Measurements from ENCODE around the gene RALY. TPM values are rescaled to one million over a fixed set of nuclear protein-coding genes. Genes with fewer than 3 reads are reported as not detected.

The RALY gene
- total and polyA plus RNA-seq, 2 of the 4 experiments (the other 2 are of a cell fraction), result 46.2 to 115 TPM

DNA sequence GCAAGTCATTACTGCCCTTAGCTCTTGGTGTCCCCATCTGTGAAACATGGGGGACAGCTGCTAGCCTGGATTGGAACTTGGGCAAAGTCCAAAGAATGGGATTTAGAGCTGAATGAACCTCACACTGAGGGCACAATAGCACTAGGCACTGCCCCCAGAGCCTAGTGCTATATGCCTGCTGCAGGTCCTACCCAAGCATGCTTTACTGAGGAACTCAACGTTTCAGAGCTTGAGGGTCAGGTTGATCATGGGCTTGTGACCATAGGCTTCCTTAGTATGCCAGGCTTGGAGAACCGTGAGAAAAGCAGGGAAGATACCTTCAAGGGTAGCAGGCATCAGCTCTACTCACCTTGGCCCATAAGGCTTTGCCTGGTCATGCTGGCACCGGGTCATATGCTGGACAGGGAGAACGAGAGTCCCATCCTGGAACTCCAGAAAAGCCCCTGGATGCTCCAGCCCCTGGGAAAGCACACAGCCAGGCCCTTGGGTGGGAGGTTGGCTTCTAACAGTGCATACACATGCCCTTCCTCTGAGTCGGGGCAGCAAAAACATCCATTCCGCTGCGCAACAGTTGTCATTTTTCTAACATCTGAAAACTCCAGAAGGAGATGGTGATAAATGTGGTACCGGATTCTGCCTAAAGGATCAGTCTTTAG, 88.6 kb downstream of the RALY start:
- H2BK120ac ChIP-seq (ENCODE audit: low read depth, low read length), result no peak overlapping the region
- H2AFZ ChIP-seq (replicated peaks; ENCODE audit: low read length, poor library complexity), result no peak overlapping the region
- H3K23ac ChIP-seq (ENCODE audit: low read depth, low read length), result no peak overlapping the region
- TF ChIP-seq RAD21 (IDR thresholded peaks at IDR 0.05; ENCODE audit: low read length) (no peak), MAZ (IDR thresholded peaks at IDR 0.05; ENCODE audit: borderline replicate concordance, low read depth, low read length) (no peak), BHLHE40 (IDR thresholded peaks at IDR 0.05; ENCODE audit: low read depth, low read length) (no peak), RFX5 (IDR thresholded peaks at IDR 0.05; ENCODE audit: low read depth, low read length) (no peak), MXI1 (IDR thresholded peaks at IDR 0.05; ENCODE audit: borderline replicate concordance, low read depth, low read length) (no peak), CEBPB (IDR thresholded peaks at IDR 0.05; ENCODE audit: low read depth, low read length) (no peak)
- TF ChIP-seq, protein P1, sequence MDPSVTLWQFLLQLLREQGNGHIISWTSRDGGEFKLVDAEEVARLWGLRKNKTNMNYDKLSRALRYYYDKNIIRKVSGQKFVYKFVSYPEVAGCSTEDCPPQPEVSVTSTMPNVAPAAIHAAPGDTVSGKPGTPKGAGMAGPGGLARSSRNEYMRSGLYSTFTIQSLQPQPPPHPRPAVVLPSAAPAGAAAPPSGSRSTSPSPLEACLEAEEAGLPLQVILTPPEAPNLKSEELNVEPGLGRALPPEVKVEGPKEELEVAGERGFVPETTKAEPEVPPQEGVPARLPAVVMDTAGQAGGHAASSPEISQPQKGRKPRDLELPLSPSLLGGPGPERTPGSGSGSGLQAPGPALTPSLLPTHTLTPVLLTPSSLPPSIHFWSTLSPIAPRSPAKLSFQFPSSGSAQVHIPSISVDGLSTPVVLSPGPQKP (IDR thresholded peaks at IDR 0.05; ENCODE audit: borderline replicate concordance, low read depth, low read length), result no peak
- ATAC-seq (ENCODE audit: low read depth) (no peak), DNase-seq (no peak)
- 100% methylated on average over 2 of the region's 8 CpGs; no CpG with 5 or more reads in 1 of the 2 experiments for WGBS, 2 experiments (ENCODE audit: extremely low coverage in 2 of 2, insufficient read length in 1 of 2)
- H3K4me2 ChIP-seq (ENCODE audit: low read depth, low read length), result no peak overlapping the region
- no peak overlapping the region for H2BK15ac ChIP-seq (ENCODE audit: low read depth, low read length)
- in situ Hi-C loops (cut with MboI; ENCODE audit: low sequenced_read_pairs) (no loop called here), intact Hi-C loops (cut with micrococcal nuclease) (no loop called here), dilution Hi-C loops (cut with HindIII; ENCODE audit: low sequenced_read_pairs, unreplicated experiment) (no loop called here)
- no peak overlapping the region for H3K4me3 ChIP-seq (ENCODE audit: insufficient read depth, low read depth, low read length)
- H2AK5ac ChIP-seq (ENCODE audit: low read depth, low read length), result no peak overlapping the region
- peaks cover 69% of the 10 kb centered on the region for H3K36me3 ChIP-seq (ENCODE audit: control insufficient read depth, insufficient read depth, low read length)
- H3K4me1 ChIP-seq (ENCODE audit: control insufficient read depth, insufficient read depth, low read length), result no peaks in the 10 kb centered on the region
- H2AK9ac ChIP-seq (replicated peaks; ENCODE audit: low read depth, low read length, poor library complexity), result no peak overlapping the region
- no TSS peak for BruUV-seq (replicated peaks)
- no peak overlapping the region for H3K27ac ChIP-seq (ENCODE audit: insufficient read depth, low read length)
- H3K9me3 ChIP-seq (ENCODE audit: control insufficient read depth, insufficient read depth, low read length), result no peaks in the 10 kb centered on the region
- no peak overlapping the region for H2BK20ac ChIP-seq (ENCODE audit: low read depth, low read length)
- H2BK5ac ChIP-seq (ENCODE audit: low read depth, low read length, poor library complexity, severe bottlenecking), result no peak overlapping the region
- H3K9me1 ChIP-seq (ENCODE audit: insufficient read depth, low read length), result peaks cover 38% of the 10 kb centered on the region
- peaks cover 76% of the 10 kb centered on the region for H4K20me1 ChIP-seq (ENCODE audit: insufficient read depth, low read length)
- no peak overlapping the region for H3K56ac ChIP-seq (ENCODE audit: extremely low read depth, insufficient read depth, low read length)
- no peak overlapping the region for H3K18ac ChIP-seq (ENCODE audit: low read depth, low read length)
- no peak overlapping the region for H3K9ac ChIP-seq (ENCODE audit: low read depth, low read length)
- H4K5ac ChIP-seq (ENCODE audit: low read depth, low read length), result no peak overlapping the region
- H4K8ac ChIP-seq (ENCODE audit: low read depth in 2 of 2, low read length in 2 of 2), result no peak overlapping the region
- ChIA-PET POLR2A (ENCODE audit: unreplicated experiment) (interaction anchor here (0.5 kb wide), 1 partner anchor 31 kb away, joined by 7 read pairs; no protein-coding TSS in a partner anchor), CTCF (interaction anchor here (0.7 to 0.9 kb wide), 2 partner anchors 149 to 219 kb away, joined by 3 read pairs; no protein-coding TSS in a partner anchor)
- no peaks in the 10 kb centered on the region for H3K27me3 ChIP-seq (ENCODE audit: control insufficient read depth, insufficient read depth, low read length)
- no peak overlapping the region for H3K14ac ChIP-seq (replicated peaks; ENCODE audit: low read depth, low read length)
- no peak overlapping the region for H3K4ac ChIP-seq (ENCODE audit: low read depth, low read length)
- H3K79me1 ChIP-seq (ENCODE audit: low read depth in 1 of 2, low read length in 2 of 2), result peaks cover 45 to 96% of the 10 kb centered on the region in 2 experiments
- H4K91ac ChIP-seq (ENCODE audit: insufficient read depth, low read depth, low read length), result no peak overlapping the region

Data from IMR-90 (cell line).